ENCODE data around the gene TMEM204.

DNA sequence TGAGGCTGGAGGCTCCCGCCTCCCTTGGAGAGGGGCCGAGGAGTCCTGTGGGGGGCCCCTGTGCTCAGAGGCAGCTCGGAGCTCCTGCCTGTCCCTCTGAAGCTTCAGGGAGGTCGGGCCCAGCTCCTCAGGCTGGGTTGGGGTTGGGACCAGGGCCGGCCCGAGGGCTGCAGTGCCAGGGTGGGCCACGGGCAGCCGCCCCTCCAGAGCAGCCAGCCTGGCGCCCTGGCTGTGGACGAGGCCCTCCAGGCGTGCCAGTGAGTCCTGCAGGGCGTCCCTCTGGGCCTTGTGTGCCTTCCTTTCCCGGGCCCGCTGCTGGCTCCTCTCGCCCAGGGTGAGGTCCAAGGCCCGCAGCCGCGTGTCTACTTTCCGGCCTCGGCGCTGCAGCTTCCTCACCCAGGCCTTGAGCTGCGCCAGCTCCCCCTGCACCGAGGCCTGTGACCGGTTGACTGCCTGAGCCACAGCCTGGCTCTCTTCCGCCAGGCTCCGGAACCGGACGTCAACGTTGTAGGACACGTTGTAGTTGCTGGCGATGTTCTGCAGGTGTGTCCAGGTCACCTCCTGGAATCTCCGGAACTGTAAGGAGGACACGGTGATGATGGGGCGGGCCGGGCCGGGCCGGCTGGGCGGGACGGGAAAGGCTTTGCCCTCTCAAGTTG is 45.9 kb upstream of the TMEM204 start:
- TF ChIP-seq, protein P1, sequence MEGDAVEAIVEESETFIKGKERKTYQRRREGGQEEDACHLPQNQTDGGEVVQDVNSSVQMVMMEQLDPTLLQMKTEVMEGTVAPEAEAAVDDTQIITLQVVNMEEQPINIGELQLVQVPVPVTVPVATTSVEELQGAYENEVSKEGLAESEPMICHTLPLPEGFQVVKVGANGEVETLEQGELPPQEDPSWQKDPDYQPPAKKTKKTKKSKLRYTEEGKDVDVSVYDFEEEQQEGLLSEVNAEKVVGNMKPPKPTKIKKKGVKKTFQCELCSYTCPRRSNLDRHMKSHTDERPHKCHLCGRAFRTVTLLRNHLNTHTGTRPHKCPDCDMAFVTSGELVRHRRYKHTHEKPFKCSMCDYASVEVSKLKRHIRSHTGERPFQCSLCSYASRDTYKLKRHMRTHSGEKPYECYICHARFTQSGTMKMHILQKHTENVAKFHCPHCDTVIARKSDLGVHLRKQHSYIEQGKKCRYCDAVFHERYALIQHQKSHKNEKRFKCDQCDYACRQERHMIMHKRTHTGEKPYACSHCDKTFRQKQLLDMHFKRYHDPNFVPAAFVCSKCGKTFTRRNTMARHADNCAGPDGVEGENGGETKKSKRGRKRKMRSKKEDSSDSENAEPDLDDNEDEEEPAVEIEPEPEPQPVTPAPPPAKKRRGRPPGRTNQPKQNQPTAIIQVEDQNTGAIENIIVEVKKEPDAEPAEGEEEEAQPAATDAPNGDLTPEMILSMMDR (IDR thresholded peaks at IDR 0.05), result no peak
- no peak for TF ChIP-seq EZH2 (IDR thresholded peaks at IDR 0.05; ENCODE audit: borderline replicate concordance, insufficient read depth, low read depth, low read length, poor library complexity, severe bottlenecking)
